Stimulated activated naive B cell treated with anti-CD40 and anti-IgM and Interleukin-4, amounts not matched to agents 10 μg/mL and 1 μg/mL and 100 μg/mL, for 72 hours (primary cell): Measurements from ENCODE around the gene GMEB2.
A peak's percentile ranks its signal among the peaks of the same experiment; 100 is the strongest.
"Not testable (repeated sequence)": the region's sequence is repeated elsewhere in the genome, so short reads cannot be mapped to it uniquely, and the experiment has no call there.

Experiments
- ATAC-seq, 2 donors: fragments of 150-1000 bp; cut with Tn5 transposase; replicated peaks; 2 replicates each; pipeline ENCODE4 v1.10.0; 2021; ENCODE audit warnings: moderate library complexity in 1 of 2
- DNase-seq: peaks from one replicate; pipeline ENCODE4 v3.0.0; 2021
- H3K27ac Mint-ChIP-seq: one replicate; pipeline ENCODE4 v1.8.0; 2022; ENCODE audit warnings: mild to moderate bottlenecking, mixed read lengths
- H3K27me3 Mint-ChIP-seq, 2 donors: one replicate each; pipeline ENCODE4 v1.8.0; 2022; ENCODE audit warnings: mixed read lengths in 2 of 2
- H3K36me3 Mint-ChIP-seq, 2 donors: one replicate each; pipeline ENCODE4 v1.8.0; 2022; ENCODE audit warnings: mixed read lengths in 2 of 2, mild to moderate bottlenecking in 1 of 2
- H3K4me1 Mint-ChIP-seq, 2 donors: one replicate each; pipeline ENCODE4 v1.8.0; 2022; ENCODE audit warnings: mixed read lengths in 2 of 2, mild to moderate bottlenecking in 1 of 2
- H3K4me3 Mint-ChIP-seq, 2 donors: one replicate each; pipeline ENCODE4 v1.8.0; 2022; ENCODE audit warnings: mild to moderate bottlenecking in 2 of 2, mixed read lengths in 2 of 2, moderate library complexity in 1 of 2
- H3K9me3 Mint-ChIP-seq, 2 donors: one replicate each; pipeline ENCODE4 v1.8.0; 2022; ENCODE audit warnings: mixed read lengths in 2 of 2, mild to moderate bottlenecking in 1 of 2

Gene GMEB2

GRCh38 chr20:63652192-63652980, 25.5 kb upstream of the GMEB2 start:
- H3K9me3 Mint-ChIP-seq, result no peaks in the 10 kb centered on the region
- peak overlapping the region; percentile 31 for H3K27ac Mint-ChIP-seq
- ATAC-seq (peak; percentile 18 to 30), DNase-seq (no peak)
- peaks cover 10 to 21% of the 10 kb centered on the region in 2 donors for H3K4me1 Mint-ChIP-seq
- H3K27me3 Mint-ChIP-seq, result peaks cover 5 to 8% of the 10 kb centered on the region in 2 donors
- no peaks in the 10 kb centered on the region for H3K36me3 Mint-ChIP-seq
- peak overlapping the region; percentile 74 to 82 for H3K4me3 Mint-ChIP-seq

- DNase-seq (no peak), ATAC-seq (peak in 1 of 2 donors; percentile 19)
- Mint-ChIP-seq H3K27me3 (peaks cover 5 to 8% of the 10 kb centered on the region in 2 donors), H3K4me3 (peak overlapping the region; percentile 74 to 82), H3K9me3 (no peaks in the 10 kb centered on the region), H3K4me1 (peaks cover 9 to 18% of the 10 kb centered on the region in 2 donors), H3K27ac (peak overlapping the region; percentile 31), H3K36me3 (no peaks in the 10 kb centered on the region)
These were observed 25.0 kb upstream of the GMEB2 start for GRCh38 chr20:63651942-63652191.

- H3K36me3 Mint-ChIP-seq, DNase-seq, ATAC-seq, H3K27ac Mint-ChIP-seq, H3K27me3 Mint-ChIP-seq, H3K4me3 Mint-ChIP-seq, H3K9me3 Mint-ChIP-seq: not testable (repeated sequence)
- peaks cover 9 to 18% of the 10 kb centered on the region in 2 donors for H3K4me1 Mint-ChIP-seq
These were observed 23.6 kb upstream of the GMEB2 start for GRCh38 chr20:63650486-63650885.

- H3K27me3 Mint-ChIP-seq, result peaks cover 4 to 5% of the 10 kb centered on the region in 2 donors
- no peaks in the 10 kb centered on the region for H3K9me3 Mint-ChIP-seq
- no peak for ATAC-seq
- H3K36me3 Mint-ChIP-seq, result no peaks in the 10 kb centered on the region
- DNase-seq, result no peak
- H3K4me1 Mint-ChIP-seq, result peaks cover 9 to 16% of the 10 kb centered on the region in 2 donors
- no peak overlapping the region for H3K27ac Mint-ChIP-seq
- no peak overlapping the region for H3K4me3 Mint-ChIP-seq
These were observed 22.1 kb upstream of the GMEB2 start for GRCh38 chr20:63648895-63649589.

- Mint-ChIP-seq H3K9me3 (no peaks in the 10 kb centered on the region), H3K36me3 (no peaks in the 10 kb centered on the region), H3K4me3 (no peak overlapping the region), H3K27me3 (peaks cover 4 to 5% of the 10 kb centered on the region in 2 donors), H3K27ac (no peak overlapping the region), H3K4me1 (peaks cover 5 to 15% of the 10 kb centered on the region in 2 donors)
- ATAC-seq (no peak), DNase-seq (no peak)
These were observed 21.3 kb upstream of the GMEB2 start for GRCh38 chr20:63648190-63648589.

- Mint-ChIP-seq H3K9me3 (no peaks in the 10 kb centered on the region), H3K27ac (no peak overlapping the region)
- no peak for ATAC-seq
These were observed 18.3 kb upstream of the GMEB2 start for GRCh38 chr20:63645218-63645617.

GRCh38 chr20:63643946-63644345, 17.0 kb upstream of the GMEB2 start:
- peaks cover 17 to 27% of the 10 kb centered on the region in 2 donors for H3K4me1 Mint-ChIP-seq
- DNase-seq (no peak), ATAC-seq (no peak)
- no peak overlapping the region for H3K27ac Mint-ChIP-seq
- H3K27me3 Mint-ChIP-seq, result no peaks in the 10 kb centered on the region
- peaks cover 2% of the 10 kb centered on the region in 2 donors for H3K36me3 Mint-ChIP-seq
- H3K4me3 Mint-ChIP-seq, result peak overlapping the region in 1 of 2 donors; percentile 80
- H3K9me3 Mint-ChIP-seq, result no peaks in the 10 kb centered on the region

More at GRCh38 chr20:63645218-63645617, 18.3 kb upstream of the GMEB2 start:
- peaks cover 7 to 14% of the 10 kb centered on the region in 2 donors for H3K4me1 Mint-ChIP-seq
- no peak for DNase-seq
- H3K36me3 Mint-ChIP-seq, result no peaks in the 10 kb centered on the region
- no peak overlapping the region for H3K4me3 Mint-ChIP-seq
- no peaks in the 10 kb centered on the region for H3K27me3 Mint-ChIP-seq

GRCh38 chr20:63643499-63643898, 16.6 kb upstream of the GMEB2 start:
- ATAC-seq (no peak), DNase-seq (no peak)
- Mint-ChIP-seq H3K27ac (peak overlapping the region; percentile 21), H3K27me3 (no peaks in the 10 kb centered on the region), H3K4me1 (peaks cover 17 to 29% of the 10 kb centered on the region in 2 donors), H3K36me3 (peaks cover 2 to 3% of the 10 kb centered on the region in 2 donors), H3K4me3 (peak overlapping the region; percentile 71 to 80), H3K9me3 (no peaks in the 10 kb centered on the region)

GRCh38 chr20:63642527-63643247, 15.8 kb upstream of the GMEB2 start:
- no peaks in the 10 kb centered on the region for H3K27me3 Mint-ChIP-seq
- H3K27ac Mint-ChIP-seq, result peak overlapping the region; percentile 25
- peaks cover 20 to 35% of the 10 kb centered on the region in 2 donors for H3K4me1 Mint-ChIP-seq
- peak overlapping the region; percentile 71 to 80 for H3K4me3 Mint-ChIP-seq
- ATAC-seq (no peak), DNase-seq (no peak)
- H3K9me3 Mint-ChIP-seq, result no peaks in the 10 kb centered on the region
- H3K36me3 Mint-ChIP-seq, result peaks cover 2 to 6% of the 10 kb centered on the region in 2 donors

- Mint-ChIP-seq H3K27ac (no peak overlapping the region), H3K4me1 (peaks cover 24 to 39% of the 10 kb centered on the region in 2 donors), H3K4me3 (peak overlapping the region; percentile 78 to 80), H3K9me3 (no peaks in the 10 kb centered on the region), H3K36me3 (peaks cover 2 to 6% of the 10 kb centered on the region in 2 donors), H3K27me3 (no peaks in the 10 kb centered on the region)
- DNase-seq (peak; percentile 94), ATAC-seq (peak; percentile 76 to 81)
These were observed 15.1 kb upstream of the GMEB2 start for GRCh38 chr20:63641792-63642523.

GRCh38 chr20:63641146-63641791, 14.4 kb upstream of the GMEB2 start:
- Mint-ChIP-seq H3K27me3 (no peaks in the 10 kb centered on the region), H3K36me3 (peaks cover 2 to 6% of the 10 kb centered on the region in 2 donors), H3K4me3 (peak overlapping the region; percentile 78 to 80), H3K27ac (peak overlapping the region; percentile 87), H3K4me1 (peaks cover 26 to 42% of the 10 kb centered on the region in 2 donors), H3K9me3 (no peaks in the 10 kb centered on the region)
- ATAC-seq, result peak; percentile 38 to 45
- peak; percentile 46 for DNase-seq

- not testable (repeated sequence) for H3K27me3 Mint-ChIP-seq, H3K27ac Mint-ChIP-seq, DNase-seq, H3K36me3 Mint-ChIP-seq, H3K9me3 Mint-ChIP-seq, ATAC-seq
- peak overlapping the region; percentile 76 to 87 for H3K4me3 Mint-ChIP-seq
- peaks cover 27 to 45% of the 10 kb centered on the region in 2 donors for H3K4me1 Mint-ChIP-seq
These were observed 13.8 kb upstream of the GMEB2 start for GRCh38 chr20:63640686-63641085.

- Mint-ChIP-seq H3K36me3 (peaks cover 2 to 6% of the 10 kb centered on the region in 2 donors), H3K4me3 (peak overlapping the region; percentile 82 to 87), H3K27me3 (no peaks in the 10 kb centered on the region), H3K9me3 (no peaks in the 10 kb centered on the region), H3K4me1 (peaks cover 30 to 51% of the 10 kb centered on the region in 2 donors), H3K27ac (peak overlapping the region; percentile 99)
- no peak for ATAC-seq
- DNase-seq, result no peak
These were observed 13.2 kb upstream of the GMEB2 start for GRCh38 chr20:63640086-63640485.
